Caki2 (cell line): Measurements from ENCODE around the gene DDTL. TPM values are rescaled to one million over a fixed set of nuclear protein-coding genes. Genes with fewer than 3 reads are reported as not detected.
"Not testable (repeated sequence)": the region's sequence is repeated elsewhere in the genome, so short reads cannot be mapped to it uniquely, and the experiment has no call there.

ENCODE experiments used
- DNase-seq: peaks from one replicate; pipeline ENCODE4 v3.0.0-alpha.2; 2015; ENCODE audit warnings: low read depth
- in situ Hi-C: cut with HindIII; loops from 2 replicates; pipeline ENCODE4 v1.10.0; 2016; ENCODE audit warnings: low sequenced_read_pairs, low pct_unique_long_range_greater_than_20kb, mixed read lengths
- total RNA-seq: library from RNA; depleted of rRNA; stranded (reverse); fragments of >200 nt; shearing (Covaris generic); gene quantifications from 2 replicates; pipeline ENCODE4 v1.2.3, GENCODE V29; 2014; ENCODE audit warnings: low replicate concordance; rRNA removed

Gene DDTL
- 0.10 TPM in 1 of 2 replicates, not detected in the other for total RNA-seq

DNA sequence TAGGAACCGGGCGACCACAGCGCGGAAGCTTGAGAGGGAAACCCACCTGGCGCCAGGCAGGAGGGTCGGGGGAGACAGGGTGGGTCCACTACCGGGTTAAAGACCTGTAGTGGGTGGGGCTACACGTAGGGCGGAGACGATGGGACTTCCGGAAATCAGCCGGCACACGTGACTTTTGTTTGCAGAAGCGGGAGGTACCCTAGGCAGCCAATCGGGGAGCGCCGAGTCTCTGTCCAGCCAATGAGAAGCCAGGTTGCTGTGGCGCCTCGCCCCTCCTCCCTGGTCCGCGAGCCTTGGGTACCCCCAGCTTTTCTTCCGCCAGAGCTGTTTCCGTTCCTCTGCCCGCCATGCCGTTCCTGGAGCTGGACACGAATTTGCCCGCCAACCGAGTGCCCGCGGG lies at the start of gene DDTL:
DDTL (plus strand) TSS at position 321 of the 400 bp plus-strand sequence; CDS start at position 348, 27 bp downstream.
- DNase-seq, in situ Hi-C loops: not testable (repeated sequence)

DNA sequence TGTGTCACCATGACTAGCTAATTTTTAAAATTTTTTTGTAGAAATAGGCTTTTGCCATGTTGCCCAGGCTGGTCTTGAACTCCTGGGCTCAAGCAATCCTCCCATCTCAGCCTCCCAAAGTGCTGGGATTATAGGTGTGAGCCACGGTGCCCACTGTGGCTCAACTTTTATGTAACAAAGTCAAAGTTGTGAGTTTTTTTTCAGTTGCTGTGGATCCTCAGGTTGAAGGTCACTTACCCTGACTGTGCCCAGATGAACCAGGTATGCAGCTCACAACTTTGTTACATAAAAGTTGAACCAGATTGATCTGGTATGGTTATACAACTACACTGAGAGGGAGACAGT lies 46.4 kb upstream of the DDTL start:
- in situ Hi-C loops, DNase-seq: not testable (repeated sequence)

DNA sequence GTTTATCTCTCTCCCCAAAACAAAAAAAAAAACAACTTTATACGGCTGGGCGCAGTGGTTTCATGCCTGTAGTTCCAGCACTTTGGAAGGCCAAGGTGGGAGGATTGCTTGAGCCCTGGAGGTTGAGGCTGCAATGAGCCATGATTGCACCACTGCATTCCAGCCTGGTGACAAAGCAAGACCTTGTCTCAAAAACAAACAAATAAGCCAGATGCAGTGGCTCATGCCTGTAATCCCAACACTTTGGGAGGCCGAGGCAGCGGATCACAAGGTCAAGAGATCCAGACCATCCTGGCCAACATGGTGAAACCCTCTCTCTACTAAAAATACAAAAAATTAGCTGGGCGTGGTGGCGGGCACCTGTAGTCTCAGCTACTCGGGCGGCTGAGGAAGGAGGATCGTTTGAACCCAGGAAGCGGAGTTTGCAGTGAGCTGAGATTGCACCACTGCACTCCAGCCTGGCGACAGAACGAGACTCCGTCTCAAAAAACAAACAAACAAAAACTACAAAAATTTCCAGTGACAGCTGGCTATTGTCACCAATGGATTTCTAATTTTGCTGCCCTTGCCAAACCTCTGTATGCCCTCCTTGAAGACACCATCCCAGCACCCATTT lies 45.0 kb upstream of the DDTL start:
- in situ Hi-C loops = not testable (repeated sequence)
- DNase-seq = peak; percentile 30

DNA sequence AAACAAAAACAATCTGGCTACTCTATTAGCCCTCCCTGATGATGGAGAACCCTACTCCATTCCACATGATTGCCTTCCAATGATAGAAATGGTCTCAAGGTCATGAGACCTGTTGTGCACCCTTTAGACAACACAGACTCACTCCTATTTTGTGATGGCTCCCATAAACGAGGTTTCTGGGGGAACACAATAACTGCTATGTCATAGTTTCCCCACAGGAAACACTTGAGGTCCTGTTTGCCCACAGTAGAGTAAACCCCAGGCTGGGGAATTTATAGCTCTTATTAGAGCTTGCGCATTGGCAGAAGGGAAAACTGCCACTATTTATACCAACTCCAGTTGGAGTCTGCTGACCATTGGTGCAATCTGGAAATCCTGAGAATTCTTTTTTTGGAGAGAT lies 43.8 kb upstream of the DDTL start:
- no peak for DNase-seq
- in situ Hi-C loops = no loop called here

DNA sequence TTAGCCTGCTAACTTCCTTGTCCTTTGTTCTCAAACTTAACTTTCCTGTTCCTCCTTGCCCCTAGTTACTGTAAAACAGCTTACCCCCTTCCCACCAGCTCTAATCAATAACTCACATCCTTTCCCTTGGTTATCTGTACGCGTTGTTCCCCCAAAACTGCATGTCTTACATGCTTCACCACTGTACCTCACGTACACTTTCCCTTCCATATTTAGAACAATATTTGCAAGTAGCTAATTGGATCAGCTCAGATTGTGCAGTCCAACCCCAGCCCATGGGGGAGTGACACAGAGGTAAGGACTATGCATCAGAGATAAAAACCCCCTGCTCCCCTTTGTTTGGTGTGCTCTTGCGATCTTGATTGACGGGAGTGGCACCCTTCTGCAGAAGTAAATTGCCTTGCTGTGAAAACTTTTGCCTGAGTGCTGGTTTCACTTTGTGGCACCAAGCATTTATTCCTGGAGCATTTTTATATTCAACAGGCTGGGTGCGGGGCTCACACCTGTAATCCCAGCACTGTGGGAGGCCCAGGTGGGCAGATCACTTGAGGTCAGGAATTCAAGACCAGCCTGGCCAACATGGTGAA lies 41.6 kb upstream of the DDTL start:
- in situ Hi-C loops = no loop called here
- DNase-seq = no peak

DNA sequence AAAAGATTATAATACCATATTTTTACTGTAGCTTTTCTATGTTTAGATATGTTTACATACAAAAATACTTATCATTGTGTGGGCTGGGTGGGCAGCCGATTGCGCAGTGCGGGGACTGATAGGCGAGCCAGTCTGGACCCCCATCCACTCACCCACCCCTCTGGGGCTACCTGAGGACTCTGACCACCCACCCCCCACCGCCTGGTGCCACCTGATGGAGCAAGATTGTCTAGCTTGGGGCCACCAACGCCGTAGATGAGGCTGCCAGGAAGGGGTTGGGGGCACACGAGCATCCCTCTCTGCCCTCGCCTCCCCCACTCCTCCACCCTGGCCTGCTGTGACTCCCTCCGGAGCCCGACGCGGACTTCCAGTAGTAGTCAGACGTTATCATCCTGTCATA lies 40.1 kb upstream of the DDTL start:
- in situ Hi-C loops = no loop called here
- no peak for DNase-seq

DNA sequence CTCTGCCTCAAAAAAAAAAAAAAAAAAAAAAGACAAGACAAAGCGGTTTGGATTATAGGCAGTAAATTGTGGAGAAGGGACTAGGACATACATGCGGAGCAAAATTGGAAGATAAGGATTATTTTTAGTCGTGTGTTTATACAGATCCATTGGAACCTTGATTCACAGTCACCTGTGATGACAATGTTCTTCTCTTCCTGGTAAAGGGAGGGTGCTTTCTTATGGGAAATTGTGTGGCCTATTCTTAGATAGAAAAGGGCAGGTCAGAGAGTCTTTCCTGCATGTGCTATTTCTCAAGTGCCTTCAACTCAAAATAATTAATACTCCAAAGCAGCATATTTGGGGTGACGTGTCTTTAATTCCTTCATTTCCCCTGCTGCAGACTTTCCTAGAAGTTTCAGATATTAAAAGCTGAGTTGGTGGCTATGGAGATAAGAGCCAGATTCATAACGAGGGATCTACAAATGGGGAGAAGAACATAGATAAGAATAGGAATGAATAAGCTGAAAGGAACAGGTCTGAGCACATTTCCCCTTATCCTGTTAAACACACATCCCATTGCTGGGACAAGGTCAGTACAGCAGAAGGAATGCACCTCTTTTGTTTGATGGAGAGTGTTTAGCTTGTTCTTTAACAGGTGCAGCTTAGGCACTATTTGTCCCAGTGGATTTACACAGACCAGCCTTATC lies 28.2 kb upstream of the DDTL start:
- no peak for DNase-seq
- in situ Hi-C loops = no loop called here

DNA sequence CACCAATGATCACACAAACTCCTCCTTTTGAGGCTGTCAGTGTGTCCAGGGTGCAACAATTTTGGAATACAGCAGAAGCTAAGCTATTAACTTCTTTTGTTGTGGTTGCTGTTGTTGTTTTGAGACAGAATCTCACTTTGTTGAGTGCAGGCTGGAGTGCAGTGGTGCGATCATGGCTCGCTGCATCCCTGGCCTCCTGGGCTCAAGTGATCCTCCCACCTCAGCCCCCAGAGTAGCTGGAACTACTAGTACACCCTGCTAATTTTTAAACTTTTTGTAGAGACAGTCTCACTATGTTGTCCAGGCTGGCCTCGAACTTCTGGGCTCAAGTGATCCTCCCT lies 27.7 kb upstream of the DDTL start:
- DNase-seq = no peak
- in situ Hi-C loops = no loop called here

DNA sequence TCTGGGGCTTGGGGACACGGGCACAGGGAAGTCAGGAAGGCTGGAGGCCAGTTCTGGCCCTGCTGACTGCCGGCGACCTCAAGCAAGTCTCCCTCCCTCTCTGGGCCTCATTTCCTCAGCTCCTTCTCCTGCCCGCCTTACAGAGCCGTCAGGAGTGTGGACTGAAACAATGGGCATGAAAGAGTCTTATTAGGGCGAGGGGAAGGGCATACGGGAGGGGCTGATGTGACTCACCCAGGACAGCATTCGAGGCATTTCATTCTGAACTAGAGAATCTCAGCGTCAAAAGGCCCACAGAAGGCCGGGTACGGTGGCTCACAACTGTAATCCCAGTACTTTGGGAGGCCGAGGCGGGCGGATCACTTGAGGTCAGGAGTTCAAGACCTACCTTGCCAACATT lies 26.5 kb upstream of the DDTL start:
- in situ Hi-C loops, DNase-seq: not testable (repeated sequence)

DNA sequence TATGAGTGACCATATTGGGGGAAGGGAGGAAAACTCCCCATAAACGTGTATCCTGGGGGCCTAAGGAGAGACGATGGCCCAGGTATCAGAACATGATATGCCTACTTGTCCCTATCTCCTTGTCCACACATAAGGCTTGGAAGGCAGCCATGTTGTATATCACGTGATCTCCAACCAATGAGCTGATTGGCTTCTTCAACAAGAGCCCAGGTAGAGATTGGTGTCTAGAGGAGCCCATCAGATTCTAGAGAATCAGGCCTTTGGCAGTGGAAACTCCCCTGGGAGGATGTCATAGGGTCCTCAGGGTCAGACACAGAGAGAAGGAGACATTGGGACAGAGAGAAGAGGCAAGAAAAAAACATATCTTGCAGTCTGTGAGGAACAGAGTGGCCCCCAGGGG lies 19.3 kb upstream of the DDTL start:
- in situ Hi-C loops = not testable (repeated sequence)

DNA sequence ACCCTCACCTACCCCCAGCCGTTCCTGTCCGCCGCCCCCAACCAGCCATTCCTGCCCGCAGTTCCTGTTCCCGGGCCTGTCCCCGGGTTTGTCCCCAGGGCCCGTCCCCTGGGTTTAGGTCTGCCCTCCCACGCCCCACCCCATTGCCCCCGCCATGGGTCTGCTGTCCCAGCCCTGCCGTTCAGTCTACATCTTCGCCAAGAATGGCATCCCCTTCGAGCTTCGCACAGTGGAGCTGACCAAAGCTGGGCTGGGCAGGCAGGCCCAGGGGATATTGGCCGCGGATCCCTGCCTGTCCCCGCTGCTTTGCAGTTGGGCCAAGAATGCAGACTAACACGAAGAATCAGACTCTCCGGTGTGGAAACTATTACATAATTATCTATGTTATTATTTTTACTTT lies 16.9 kb upstream of the DDTL start:
- in situ Hi-C loops, DNase-seq: not testable (repeated sequence)

More for the DNA sequence above, 19.3 kb upstream of the DDTL start:
- DNase-seq = not testable (repeated sequence)

DNA sequence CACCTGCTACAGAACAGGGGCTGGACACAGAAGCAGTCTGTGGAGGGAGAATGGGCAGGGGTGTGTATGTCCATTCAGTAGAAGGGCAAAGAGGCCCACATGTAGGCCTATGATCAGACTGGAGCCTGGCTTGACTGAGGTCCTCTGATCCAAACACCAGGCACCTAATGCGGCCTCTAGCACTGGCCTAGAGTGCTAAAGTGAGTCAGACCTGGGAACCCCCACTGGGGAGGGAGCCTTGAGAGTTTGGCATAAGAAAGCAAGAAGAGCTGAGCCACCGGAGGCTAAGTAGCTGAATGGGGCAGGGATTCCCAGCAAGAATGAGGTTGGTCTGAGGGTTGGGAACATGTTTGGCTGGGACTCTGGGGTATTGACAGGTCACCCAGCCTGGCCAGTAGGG lies 15.3 kb upstream of the DDTL start:
- in situ Hi-C loops, DNase-seq: not testable (repeated sequence)

DNA sequence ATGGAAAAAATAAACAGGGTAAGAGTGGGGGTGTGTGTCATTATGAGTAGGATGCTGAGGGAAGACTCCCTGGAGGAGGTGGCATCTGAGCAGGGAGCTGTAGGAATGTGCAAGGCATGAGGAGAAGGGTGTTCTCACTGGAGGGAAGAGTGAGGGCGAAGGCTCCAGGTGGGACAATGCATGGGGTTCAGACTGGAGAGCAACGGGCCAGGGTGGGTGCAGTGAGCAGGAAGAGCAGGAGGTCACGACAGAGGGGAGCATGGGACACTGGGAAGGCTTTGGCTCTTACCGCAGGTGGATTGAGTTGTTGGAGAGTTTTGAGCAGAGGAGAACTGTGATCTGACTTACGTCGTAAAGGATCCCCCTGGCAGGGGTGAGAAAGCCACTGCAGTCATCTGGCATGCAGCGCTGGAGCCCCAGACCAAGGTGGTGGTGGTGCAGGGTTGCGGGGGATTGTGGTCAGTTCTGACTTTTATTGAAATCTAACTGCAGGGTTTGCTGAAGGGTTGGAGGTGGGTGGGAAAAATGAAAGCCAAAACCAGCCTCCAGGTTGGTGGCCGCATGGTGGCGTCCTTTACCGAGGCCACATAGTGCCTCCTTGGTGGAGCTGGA lies 13.8 kb upstream of the DDTL start:
- in situ Hi-C loops, DNase-seq: not testable (repeated sequence)

DNA sequence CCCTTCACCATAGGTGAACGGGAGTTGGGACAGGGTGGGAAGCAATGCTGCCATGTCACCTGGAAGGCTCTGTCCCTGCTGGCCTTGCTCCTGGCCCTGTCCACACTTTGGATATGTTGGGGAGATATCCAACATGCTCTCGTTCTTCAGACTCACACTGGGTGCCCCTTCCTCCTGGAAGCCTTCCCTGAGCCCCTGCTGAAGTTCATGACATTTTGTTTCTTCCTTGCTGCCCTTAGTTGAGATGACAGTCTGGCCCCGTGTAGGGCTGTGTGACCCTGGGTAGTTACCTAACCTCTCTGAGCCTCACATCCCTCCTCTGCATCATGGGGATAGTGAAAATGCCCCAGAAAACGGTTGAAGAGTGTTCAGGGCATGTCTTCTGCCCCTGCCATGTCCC lies 13.2 kb upstream of the DDTL start:
- DNase-seq, in situ Hi-C loops: not testable (repeated sequence)

DNA sequence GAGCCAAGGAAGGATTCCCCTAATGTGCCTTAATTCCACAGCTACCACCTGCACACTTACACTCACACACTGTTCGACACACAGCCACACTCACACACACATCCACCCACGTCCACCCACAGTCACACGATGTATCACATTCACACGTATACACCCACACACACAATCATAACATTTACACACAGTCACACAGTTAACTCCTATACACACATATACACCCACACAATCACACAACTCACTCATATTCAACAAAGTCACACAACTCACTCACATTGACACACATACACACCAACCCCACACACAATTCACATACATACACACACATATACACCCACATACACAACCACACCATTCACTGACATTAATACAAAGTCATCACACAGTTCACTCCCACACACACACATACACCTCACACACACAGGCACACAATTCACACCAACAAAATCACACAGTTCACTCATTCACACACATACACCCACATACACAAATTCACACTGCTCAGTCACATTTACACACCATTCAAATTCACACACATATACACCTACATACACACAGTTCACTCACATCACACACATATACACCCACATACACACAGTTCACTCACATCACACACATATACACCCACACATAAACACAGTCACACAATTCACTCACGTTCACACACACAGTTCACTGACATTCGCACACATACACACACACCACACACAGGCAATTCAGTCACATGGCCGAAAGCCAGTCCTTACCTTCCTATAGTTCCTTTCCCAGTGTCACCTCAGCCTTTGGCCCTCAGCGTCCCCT lies 12.3 kb upstream of the DDTL start:
- in situ Hi-C loops, DNase-seq: not testable (repeated sequence)

DNA sequence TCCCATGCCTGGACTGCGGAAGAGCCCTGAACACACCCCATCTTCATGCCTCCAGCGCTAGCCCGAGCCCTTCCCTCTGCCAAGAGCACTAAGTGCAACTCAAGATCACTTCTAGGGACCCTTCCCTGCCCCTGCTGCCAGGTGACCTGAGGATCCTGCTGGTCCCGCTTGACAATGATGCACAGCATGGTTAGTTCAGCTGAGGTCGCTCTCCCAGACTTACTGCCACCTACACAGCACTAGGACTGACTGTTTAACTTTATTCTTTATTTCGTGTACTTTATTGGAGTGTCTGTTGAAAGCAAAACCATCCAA lies 11.7 kb upstream of the DDTL start:
- in situ Hi-C loops = not testable (repeated sequence)

DNA sequence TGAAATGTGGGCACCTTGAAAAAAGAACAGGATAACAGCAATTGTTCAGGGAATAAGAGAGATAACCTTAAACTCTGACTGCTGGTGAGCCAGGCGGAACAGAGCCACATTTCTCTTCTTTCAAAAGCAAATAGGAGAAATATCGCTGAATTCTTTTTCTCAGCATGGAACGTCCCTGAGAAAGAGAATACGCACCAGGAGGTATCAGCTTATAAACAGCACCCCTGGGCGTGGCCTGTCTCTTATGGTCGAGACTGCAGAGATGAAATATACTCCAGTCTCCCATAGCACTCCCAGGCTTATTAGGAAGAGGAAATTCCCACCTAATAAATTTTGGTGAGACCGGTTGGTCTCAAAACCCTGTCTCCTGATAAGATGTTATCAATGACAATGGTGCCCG lies 10.8 kb upstream of the DDTL start:
- DNase-seq, in situ Hi-C loops: not testable (repeated sequence)

More for the DNA sequence above, 11.7 kb upstream of the DDTL start:
- DNase-seq = not testable (repeated sequence)

DNA sequence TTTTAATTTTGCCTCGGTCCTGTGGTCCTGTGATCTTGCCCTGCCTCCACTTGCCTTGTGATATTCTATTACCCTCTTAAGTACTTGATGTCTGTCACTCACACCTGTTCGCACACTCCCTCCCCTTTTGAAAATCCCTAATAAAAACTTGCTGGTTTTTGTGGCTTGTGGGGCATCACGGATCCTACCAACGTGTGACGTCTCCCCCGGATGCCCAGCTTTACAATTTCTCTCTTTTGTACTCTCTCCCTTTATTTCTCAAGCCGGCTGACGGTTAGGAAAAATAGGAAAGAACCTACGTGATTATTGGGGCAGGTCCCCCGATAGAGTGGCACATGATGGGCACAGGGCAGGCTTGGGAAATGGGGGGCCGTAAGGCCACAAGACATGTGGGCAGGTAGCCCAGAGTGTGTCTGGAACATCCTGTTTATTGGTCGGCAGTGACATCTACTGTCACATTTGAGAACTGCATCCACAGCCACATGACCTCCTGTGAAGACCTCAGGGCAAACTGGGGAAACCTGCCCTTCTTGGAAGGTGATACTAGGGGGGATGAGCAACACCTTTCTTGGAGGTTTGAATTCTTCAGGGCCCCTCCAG lies 10.3 kb upstream of the DDTL start:
- peak; percentile 50 for DNase-seq
- in situ Hi-C loops = not testable (repeated sequence)
